GM18873 (cell line): ENCODE results near the gene GLCCI1.

ENCODE experiments used
- ATAC-seq: cut with Tn5 transposase; IDR thresholded peaks from one replicate; pipeline ENCODE4 v1.9.1; 2021; ENCODE audit warnings: mild to moderate bottlenecking, moderate library complexity, moderate number of reproducible peaks; ENCODE audit not compliant: unreplicated experiment, low FRiP score

Gene GLCCI1

DNA sequence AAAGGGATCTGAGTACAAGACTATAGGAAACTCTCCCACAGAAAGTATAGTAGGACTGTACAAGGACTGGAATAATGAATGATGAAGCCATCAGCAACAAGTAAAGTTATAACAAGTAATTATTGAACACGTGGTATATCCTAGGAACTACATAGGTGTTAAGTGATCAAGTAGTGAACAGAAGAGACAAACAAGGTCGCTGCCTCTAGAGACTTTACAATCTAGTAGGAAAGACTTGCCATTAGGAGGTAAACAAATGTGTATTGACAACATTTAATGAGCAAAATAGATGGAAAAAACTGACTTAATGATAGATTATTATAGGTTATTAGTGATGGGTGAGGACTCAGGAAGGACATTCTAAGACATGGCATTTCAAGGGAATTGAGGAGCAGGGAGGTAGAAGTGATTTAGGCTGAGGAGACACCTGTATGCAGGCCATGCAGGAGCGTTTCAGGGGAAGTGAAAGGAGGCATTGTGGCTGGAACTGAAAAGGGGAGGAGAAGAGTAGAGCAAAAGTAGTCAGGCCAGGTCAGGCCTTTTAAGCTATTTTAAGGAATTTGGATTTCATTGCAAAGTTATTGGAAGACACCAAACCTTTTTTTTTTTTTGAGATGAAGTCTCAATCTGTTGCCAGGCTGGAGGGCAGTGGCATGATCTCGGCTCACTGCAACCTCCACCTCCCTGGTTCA is 8.5 kb upstream of the GLCCI1 start:
- ATAC-seq = peak; percentile 87

DNA sequence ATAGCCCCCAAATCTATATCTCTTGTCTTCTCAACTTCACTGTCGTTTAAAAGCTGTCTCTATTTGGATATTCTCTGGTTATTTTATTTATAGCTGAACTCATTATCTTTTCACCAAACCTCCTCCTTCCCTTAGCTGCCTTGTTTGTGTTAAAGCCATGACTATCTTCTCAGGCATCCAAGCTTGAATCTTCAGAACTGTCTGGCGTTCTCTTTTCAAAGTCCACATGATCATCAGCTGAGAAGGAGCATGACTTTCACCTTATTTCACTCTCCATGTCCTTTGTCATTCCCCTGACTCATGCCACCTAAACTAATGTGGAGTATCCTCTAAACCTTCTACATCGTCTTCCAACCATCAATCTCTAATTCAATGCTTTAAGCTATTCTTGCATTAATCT is 5.7 kb upstream of the GLCCI1 start:
- no peak for ATAC-seq

DNA sequence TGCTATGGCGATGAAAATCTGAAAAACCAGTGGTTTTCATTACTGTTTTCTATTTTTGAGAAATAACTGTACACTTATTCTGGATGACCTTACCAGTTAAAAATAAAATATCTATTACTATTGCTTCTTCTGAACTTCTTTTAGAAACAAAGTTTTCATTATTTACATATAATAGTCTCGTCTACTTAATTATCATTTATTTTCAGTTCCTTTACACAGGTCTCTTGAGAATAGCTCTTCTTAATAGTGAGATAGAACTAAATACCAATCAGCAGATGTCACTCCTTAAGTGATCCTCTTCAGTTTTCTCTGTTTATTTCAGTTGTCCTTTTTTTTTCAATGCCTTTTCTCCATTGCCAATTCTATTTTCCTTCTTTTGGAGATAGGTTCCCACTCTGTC is 4.3 kb upstream of the GLCCI1 start:
- ATAC-seq = no peak

DNA sequence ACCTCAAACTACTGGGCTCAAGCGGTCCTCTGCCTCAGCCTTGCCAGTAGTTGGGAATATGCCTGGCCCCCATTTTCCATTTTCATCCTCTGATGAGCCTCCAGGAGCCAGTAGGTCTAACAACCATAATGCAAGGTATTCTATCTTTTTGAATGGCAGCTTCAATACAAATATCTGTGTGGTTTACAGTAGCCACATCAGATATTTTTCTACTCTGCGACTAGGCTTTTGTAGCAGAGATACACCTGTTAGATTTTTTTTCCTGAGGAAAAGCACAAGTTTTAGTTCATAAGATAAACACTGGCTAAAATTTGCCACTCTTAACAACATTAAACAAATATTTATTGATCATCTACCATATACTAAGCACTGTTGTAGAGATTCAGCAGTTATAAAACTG is 3.9 kb upstream of the GLCCI1 start:
- ATAC-seq = no peak

DNA sequence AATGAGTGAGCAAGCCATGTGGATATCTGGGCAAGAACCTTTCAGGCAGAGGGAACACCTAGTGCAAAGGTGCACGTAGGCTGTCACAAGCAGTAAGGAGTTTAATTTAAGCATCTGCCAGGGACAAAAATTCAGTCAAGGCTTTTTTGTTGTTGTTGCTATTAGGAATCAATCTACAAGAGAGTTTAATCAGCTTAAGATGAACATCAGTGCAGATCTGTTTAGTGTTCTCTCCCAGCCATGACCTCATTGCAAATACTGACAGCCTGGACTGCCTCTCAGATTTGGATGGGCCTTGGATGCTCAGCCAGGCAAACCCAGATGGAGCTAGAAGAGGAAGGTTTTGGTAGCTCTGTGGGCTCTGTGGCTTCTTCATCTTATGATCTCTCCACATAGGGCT is 3.3 kb upstream of the GLCCI1 start:
- no peak for ATAC-seq

DNA sequence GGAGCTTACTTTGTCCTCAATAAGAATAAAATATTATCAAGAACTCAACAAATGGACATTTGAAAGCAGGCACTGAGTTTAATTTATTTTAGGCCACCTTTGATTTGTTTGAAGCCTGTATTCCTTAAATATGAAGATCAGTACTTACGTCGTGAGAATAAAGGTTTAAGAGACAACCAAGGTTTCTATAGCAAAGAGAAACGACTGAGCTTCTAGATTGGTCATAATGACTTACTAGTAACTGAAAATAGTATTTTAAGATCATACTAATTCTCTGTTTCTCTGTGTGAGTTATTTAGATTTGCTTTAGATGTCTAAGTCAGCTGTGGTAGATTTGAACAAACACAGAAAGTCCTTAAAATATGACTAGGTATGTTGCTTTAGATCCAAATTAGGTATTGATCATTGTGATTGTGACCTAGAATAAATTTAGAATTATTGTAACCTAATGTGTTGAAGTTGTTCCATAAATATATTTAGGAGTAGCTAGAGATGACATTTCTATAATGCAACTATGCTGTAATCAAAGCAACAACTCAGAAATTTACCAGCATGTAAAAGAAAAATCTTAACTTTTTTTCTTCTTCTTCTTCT is 2.4 kb upstream of the GLCCI1 start:
- peak; percentile 18 for ATAC-seq

- no peak for ATAC-seq
Observed at GRCh38 chr7:7967886-7968543, 581 bp upstream of the GLCCI1 start.

- ATAC-seq = no peak
Observed at GRCh38 chr7:7969306-7970236, 975 bp downstream of the GLCCI1 start.

DNA sequence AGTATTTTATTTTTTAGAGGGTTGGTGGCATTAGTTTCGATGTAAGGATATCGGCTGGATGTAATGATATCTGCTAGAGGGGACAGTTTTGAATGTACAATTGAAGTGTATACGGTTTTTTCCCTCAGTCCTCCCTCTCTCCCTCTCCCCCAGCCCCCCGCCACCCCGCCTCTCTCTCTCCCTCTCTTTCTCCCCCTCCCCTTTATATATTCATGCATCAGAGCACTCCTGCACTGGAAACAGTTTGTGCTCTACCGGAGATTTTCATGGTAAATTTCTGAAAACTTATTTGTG is 1.6 kb downstream of the GLCCI1 start:
- ATAC-seq = no peak

DNA sequence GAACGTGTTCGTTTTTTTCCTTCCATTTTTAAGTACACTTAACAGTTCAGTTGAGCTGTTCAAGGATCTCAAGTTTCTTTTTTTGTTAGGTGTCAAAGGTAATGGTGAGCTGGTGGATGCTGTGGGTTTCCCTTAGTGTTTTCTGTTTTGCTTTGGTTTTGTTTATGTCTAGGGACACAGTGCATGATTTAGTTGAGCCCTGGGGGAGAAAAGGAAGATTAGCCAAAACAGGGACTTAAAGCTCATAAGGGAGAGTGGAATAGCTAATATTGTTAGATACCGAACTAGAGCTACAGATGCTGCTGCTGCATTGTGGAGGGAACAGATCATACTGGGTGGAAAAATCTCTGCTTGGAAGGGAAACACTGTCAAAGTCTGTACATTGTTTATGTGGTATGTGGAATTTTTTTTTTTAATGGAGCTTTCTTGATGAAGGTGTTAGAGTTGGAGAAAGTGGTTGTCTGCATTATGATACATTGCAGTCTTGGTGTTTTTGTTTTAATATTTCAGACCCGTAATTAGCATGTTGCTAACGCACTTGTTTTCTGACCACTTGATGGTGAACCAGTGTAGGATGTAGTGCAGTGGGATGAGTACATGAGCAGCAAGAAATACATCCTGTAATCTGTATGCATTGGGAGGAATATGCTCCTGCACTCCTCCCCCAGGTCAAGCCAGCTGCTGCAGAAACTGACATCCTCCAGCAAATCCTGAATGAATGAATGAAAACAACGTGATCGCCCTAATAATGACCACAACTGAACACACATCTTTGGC is 2.1 kb downstream of the GLCCI1 start:
- no peak for ATAC-seq

GRCh38 chr7:7971308-7972040 is 2.9 kb downstream of the GLCCI1 start:
- ATAC-seq = no peak

GRCh38 chr7:7972128-7972527 is 3.5 kb downstream of the GLCCI1 start:
- ATAC-seq = no peak

DNA sequence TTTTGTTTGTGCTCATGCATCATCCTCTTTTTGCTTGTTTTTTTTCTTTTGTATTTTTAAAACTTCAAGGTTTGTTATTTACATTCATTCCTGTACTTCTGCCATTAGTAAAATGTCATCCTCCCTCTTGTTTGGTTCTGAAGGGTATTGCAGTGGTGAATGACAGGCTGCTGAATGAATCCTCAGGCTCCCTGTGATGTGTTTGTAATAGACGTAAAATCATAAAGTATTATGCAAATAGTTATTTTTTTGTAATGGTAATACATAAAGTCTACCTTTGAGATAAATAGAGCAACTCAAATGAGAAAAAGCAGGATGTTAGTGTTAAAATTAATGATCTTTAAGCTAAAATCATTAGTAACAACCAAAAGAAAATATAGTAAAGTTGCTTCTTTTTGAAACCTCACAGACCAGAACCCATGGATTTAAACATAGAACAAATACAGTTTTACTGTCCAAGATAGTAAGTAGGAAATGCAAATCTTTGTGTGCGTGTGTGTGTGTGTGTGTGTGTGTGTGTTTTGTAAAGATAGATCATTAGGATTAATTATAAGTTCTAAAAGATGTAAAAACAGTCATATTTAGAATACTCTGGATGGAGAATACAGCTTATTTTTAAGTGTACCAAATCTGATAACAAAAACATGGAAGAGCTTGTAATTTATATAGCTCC is 4.5 kb downstream of the GLCCI1 start:
- no peak for ATAC-seq

DNA sequence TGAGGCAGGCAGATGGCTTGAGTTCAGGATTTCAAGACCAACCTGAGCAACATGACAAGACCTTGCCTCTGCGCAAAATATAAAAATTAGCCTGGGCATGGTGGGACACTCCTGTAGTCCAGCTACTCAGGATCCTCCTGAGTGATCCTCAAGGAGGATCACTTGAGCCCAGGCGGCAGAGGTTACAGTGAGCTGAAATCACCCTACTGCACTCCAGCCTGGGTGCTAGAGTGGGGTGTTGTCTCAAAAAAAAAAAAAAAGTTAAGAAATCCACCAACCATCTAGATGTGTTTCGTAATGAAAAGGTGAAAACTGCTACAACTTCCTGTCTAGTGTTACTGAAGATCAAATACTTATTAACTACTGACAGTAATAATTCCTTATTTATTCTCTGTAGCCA is 8.1 kb downstream of the GLCCI1 start:
- no peak for ATAC-seq

DNA sequence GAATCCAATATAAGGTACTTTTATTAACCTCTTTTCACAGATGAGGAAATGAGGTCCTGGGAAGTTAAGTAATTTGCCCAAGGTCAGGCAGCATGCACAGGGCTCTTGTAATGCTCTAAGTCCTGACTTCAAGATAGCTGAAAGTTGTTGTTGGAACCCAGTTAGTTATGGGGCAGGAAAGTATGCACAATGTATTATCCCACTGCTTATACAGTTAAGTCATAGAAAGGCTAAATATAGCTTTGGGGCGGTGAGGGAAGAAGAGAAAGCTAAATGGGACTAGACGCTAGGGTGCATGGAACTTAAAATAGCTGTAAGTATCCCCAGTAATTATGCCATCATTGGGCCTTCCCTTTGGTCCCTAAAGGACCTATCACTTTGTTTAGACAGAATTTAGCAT is 9.2 kb downstream of the GLCCI1 start:
- ATAC-seq = no peak

- ATAC-seq = no peak
Observed at GRCh38 chr7:7978860-7979259, 10.3 kb downstream of the GLCCI1 start.

DNA sequence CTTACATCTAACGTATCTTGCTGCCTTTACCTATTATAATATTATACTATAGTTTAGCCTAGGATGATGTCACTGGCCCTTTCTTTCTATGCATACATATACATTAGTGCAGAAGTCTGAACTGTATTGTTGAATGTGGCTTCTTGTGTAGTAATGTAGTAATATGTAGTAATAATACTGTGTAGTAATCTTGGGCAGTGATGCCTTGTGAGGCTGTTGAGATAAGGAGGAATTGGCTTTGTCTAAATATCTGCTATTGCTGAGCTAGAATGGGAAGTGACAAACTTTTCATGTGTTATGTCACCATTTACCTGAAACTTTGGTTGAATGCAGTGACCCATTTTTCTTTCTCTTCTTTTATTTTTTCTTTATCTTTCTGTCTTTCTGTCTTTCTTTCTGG is 11.0 kb downstream of the GLCCI1 start:
- no peak for ATAC-seq

- no peak for ATAC-seq
Observed at GRCh38 chr7:7980134-7980533, 11.5 kb downstream of the GLCCI1 start.

- ATAC-seq = no peak
Observed at GRCh38 chr7:7982904-7983303, 14.3 kb downstream of the GLCCI1 start.
